HAP-1 (cell line): ENCODE measurements around the gene SH3PXD2B.

Experiments used
- DNase-seq, 2 experiments: peaks; one replicate each; pipeline ENCODE4 v3.0.0-alpha.2; 2016 to 2020; ENCODE audit warnings: low spot score in 2 of 2
- H3K27me3 ChIP-seq: fragments of 250-450 bp; sonication (Bioruptor Pico); 2 replicates; pipeline ENCODE4 v1.5.1; 2020; ENCODE audit warnings: low read depth, mild to moderate bottlenecking, moderate library complexity
- H3K36me3 ChIP-seq: fragments of 250-450 bp; sonication (Bioruptor Pico); replicated peaks from 2 replicates; pipeline ENCODE4 v1.5.1; 2020; ENCODE audit warnings: mild to moderate bottlenecking
- H3K4me1 ChIP-seq: fragments of 250-450 bp; sonication (Bioruptor Pico); 2 replicates; pipeline ENCODE4 v1.5.1; 2020; ENCODE audit warnings: mild to moderate bottlenecking
- H3K4me3 ChIP-seq: fragments of 250-450 bp; sonication (Bioruptor Pico); 2 replicates; pipeline ENCODE4 v1.5.1; 2020; ENCODE audit warnings: mild to moderate bottlenecking, moderate library complexity
- H3K9me3 ChIP-seq: fragments of 250-450 bp; sonication (Bioruptor Pico); 2 replicates; pipeline ENCODE4 v1.5.1; 2020; ENCODE audit warnings: mild to moderate bottlenecking, moderate library complexity
- in situ Hi-C: fragments of 300-500 bp; cut with MboI; formaldehyde crosslinking; loops from 3 replicates; pipeline ENCODE4 v1.14.3; 2020; ENCODE audit warnings: low sequenced_read_pairs, inconsistent platforms, mixed read lengths

The SH3PXD2B gene

GRCh38 chr5:172444110-172444510, 10.2 kb downstream of the SH3PXD2B start:
- H3K27me3 ChIP-seq: no peaks in the 10 kb centered on the region
- DNase-seq: no peak

GRCh38 chr5:172443441-172444109, 10.8 kb downstream of the SH3PXD2B start:
- Histone ChIP-seq H3K27me3 (no peaks in the 10 kb centered on the region), H3K4me3 (no peak overlapping the region), H3K36me3 (peaks cover 3% of the 10 kb centered on the region; the same call in 1 of the 2 replicates), H3K9me3 (no peaks in the 10 kb centered on the region), H3K4me1 (no peaks in the 10 kb centered on the region)
- in situ Hi-C loops: no loop called here
- DNase-seq: no peak

More at GRCh38 chr5:172444110-172444510, 10.2 kb downstream of the SH3PXD2B start:
- H3K36me3 ChIP-seq: peaks cover 3% of the 10 kb centered on the region; the same call in 1 of the 2 replicates
- H3K4me1 ChIP-seq: no peaks in the 10 kb centered on the region
- H3K4me3 ChIP-seq: no peak overlapping the region
- H3K9me3 ChIP-seq: no peaks in the 10 kb centered on the region
- in situ Hi-C loops: no loop called here

GRCh38 chr5:172442592-172442991, 11.7 kb downstream of the SH3PXD2B start:
- Histone ChIP-seq H3K4me1 (no peaks in the 10 kb centered on the region), H3K9me3 (no peaks in the 10 kb centered on the region), H3K4me3 (no peak overlapping the region), H3K27me3 (no peaks in the 10 kb centered on the region), H3K36me3 (peaks cover 3% of the 10 kb centered on the region; the same call in 1 of the 2 replicates)
- DNase-seq: no peak
- in situ Hi-C loops: no loop called here

GRCh38 chr5:172441262-172441751, 13.0 kb downstream of the SH3PXD2B start:
- peaks cover 3% of the 10 kb centered on the region; the same call in 1 of the 2 replicates for H3K36me3 ChIP-seq
- H3K27me3 ChIP-seq: no peaks in the 10 kb centered on the region
- H3K4me3 ChIP-seq: no peak overlapping the region
- DNase-seq: no peak
- in situ Hi-C loops: no loop called here
- no peaks in the 10 kb centered on the region for H3K4me1 ChIP-seq
- no peaks in the 10 kb centered on the region for H3K9me3 ChIP-seq

- in situ Hi-C loops: no loop called here
- Histone ChIP-seq H3K4me3 (no peak overlapping the region), H3K36me3 (peaks cover 3% of the 10 kb centered on the region), H3K4me1 (no peaks in the 10 kb centered on the region), H3K9me3 (no peaks in the 10 kb centered on the region), H3K27me3 (no peaks in the 10 kb centered on the region)
- no peak for DNase-seq
Measured at GRCh38 chr5:172440486-172440885, 13.8 kb downstream of the SH3PXD2B start.

- in situ Hi-C loops: no loop called here
- Histone ChIP-seq H3K36me3 (peaks cover 3% of the 10 kb centered on the region), H3K27me3 (no peaks in the 10 kb centered on the region)
Measured at GRCh38 chr5:172439785-172440477, 14.4 kb downstream of the SH3PXD2B start.

GRCh38 chr5:172438319-172438668, 16.0 kb downstream of the SH3PXD2B start:
- no peaks in the 10 kb centered on the region for H3K27me3 ChIP-seq
- no peak overlapping the region for H3K4me3 ChIP-seq
- no peaks in the 10 kb centered on the region for H3K9me3 ChIP-seq
- H3K36me3 ChIP-seq: no peaks in the 10 kb centered on the region; the same call in 1 of the 2 replicates
- no peaks in the 10 kb centered on the region for H3K4me1 ChIP-seq
- in situ Hi-C loops: no loop called here
- DNase-seq: no peak

More at GRCh38 chr5:172439785-172440477, 14.4 kb downstream of the SH3PXD2B start:
- Histone ChIP-seq H3K4me1 (no peaks in the 10 kb centered on the region), H3K4me3 (no peak overlapping the region), H3K9me3 (no peaks in the 10 kb centered on the region)
- no peak for DNase-seq

- no peaks in the 10 kb centered on the region; the same call in 1 of the 2 replicates for H3K36me3 ChIP-seq
- no peaks in the 10 kb centered on the region for H3K4me1 ChIP-seq
- in situ Hi-C loops: no loop called here
- no peaks in the 10 kb centered on the region for H3K9me3 ChIP-seq
- no peaks in the 10 kb centered on the region for H3K27me3 ChIP-seq
- H3K4me3 ChIP-seq: no peak overlapping the region
- peak in 1 of 2 experiments; percentile 30 for DNase-seq
Measured at GRCh38 chr5:172437445-172438318, 16.6 kb downstream of the SH3PXD2B start.

- DNase-seq: no peak
- Histone ChIP-seq H3K9me3 (no peaks in the 10 kb centered on the region), H3K27me3 (no peaks in the 10 kb centered on the region), H3K4me1 (no peaks in the 10 kb centered on the region), H3K4me3 (no peak overlapping the region), H3K36me3 (no peaks in the 10 kb centered on the region; the same call in 1 of the 2 replicates)
- in situ Hi-C loops: no loop called here
Measured at GRCh38 chr5:172436879-172437369, 17.4 kb downstream of the SH3PXD2B start.

- in situ Hi-C loops: no loop called here
Measured at GRCh38 chr5:172436078-172436878, 18.0 kb downstream of the SH3PXD2B start.

GRCh38 chr5:172435362-172436077, 18.8 kb downstream of the SH3PXD2B start:
- Histone ChIP-seq H3K4me1 (no peaks in the 10 kb centered on the region), H3K9me3 (no peaks in the 10 kb centered on the region), H3K4me3 (no peak overlapping the region), H3K36me3 (no peaks in the 10 kb centered on the region; the same call in 1 of the 2 replicates), H3K27me3 (no peaks in the 10 kb centered on the region)
- in situ Hi-C loops: no loop called here
- no peak for DNase-seq

More at GRCh38 chr5:172436078-172436878, 18.0 kb downstream of the SH3PXD2B start:
- Histone ChIP-seq H3K4me1 (no peaks in the 10 kb centered on the region), H3K27me3 (no peaks in the 10 kb centered on the region), H3K4me3 (no peak overlapping the region), H3K36me3 (no peaks in the 10 kb centered on the region; the same call in 1 of the 2 replicates), H3K9me3 (no peaks in the 10 kb centered on the region)
- DNase-seq: no peak

- Histone ChIP-seq H3K27me3 (no peaks in the 10 kb centered on the region), H3K9me3 (no peaks in the 10 kb centered on the region), H3K4me3 (no peak overlapping the region), H3K4me1 (no peaks in the 10 kb centered on the region), H3K36me3 (no peaks in the 10 kb centered on the region; the same call in 1 of the 2 replicates)
- in situ Hi-C loops: no loop called here
- no peak for DNase-seq
Measured at GRCh38 chr5:172434251-172434650, 20.1 kb downstream of the SH3PXD2B start.
